ENCODE results near the gene ETS1.

GRCh38 chr11:128625746-128626145 is 38.4 kb upstream of the ETS1 start:
- TF ChIP-seq CTCF (IDR thresholded peaks at IDR 0.05 in 4 of 5, conservative IDR thresholded peaks at IDR 0.05 in 1 of 5) (no peak), POLR2A (IDR thresholded peaks at IDR 0.05) (no peak)

Data from gastrocnemius medialis (tissue), 4 donors.